Retinal pigment epithelial cell (primary cell): Measurements from ENCODE around the gene ABCC2.
"Not testable (repeated sequence)": the region's sequence is repeated elsewhere in the genome, so short reads cannot be mapped to it uniquely, and the experiment has no call there.

ENCODE experiments used
- DNase-seq: peaks from one replicate; pipeline ENCODE4 v3.0.0-alpha.2; 2010; ENCODE audit warnings: low read depth
- H3K4me3 ChIP-seq: 2 replicates; pipeline ENCODE4 v1.5.1; 2011; ENCODE audit warnings: mild to moderate bottlenecking, low read length, control low read depth, moderate library complexity
- TF ChIP-seq, protein P1 (sequence below): conservative IDR thresholded peaks from 2 replicates; pipeline ENCODE4 v1.5.1; 2011; ENCODE audit warnings: low read depth, low read length, control low read depth, inconsistent platforms

The ABCC2 gene

DNA sequence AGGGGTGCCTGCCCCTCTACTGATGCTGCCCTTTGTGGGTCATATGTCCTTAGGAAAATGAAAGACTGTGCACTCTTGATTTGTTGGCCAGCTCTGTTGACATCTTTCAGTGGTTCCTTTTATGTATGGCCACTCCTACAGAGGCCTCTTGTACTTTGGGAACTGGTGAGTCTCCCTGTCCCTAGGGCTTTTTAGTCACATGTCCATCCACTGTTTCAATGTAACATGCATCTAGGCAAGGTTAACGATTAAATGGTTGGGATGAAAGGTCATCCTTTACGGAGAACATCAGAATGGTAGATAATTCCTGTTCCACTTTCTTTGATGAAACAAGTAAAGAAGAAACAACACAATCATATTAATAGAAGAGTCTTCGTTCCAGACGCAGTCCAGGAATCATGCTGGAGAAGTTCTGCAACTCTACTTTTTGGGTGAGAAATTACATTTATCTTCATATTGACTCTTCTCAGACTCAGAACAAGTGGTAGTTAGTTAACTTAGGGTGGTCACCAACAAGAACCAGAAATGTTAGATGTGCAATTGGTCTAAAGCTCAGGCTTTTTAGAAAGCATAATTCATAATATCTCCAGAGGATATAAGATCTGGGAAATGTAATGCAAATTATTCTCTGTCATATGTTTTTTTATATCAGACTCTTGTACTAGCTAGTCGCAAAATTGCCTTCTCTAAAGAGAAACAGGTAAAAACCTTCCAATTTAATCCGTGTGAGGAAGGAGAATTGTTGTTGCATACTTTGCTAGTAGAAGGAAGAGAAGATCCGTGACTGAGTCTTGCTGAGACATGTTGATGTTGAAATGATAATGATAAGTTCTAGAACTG is at the start of gene ABCC2:
Gene ABCC2 (plus strand): TSS at position 194 of the 840 bp plus-strand sequence. CDS start 205 bp downstream, at position 399.
- TF ChIP-seq, protein P1, sequence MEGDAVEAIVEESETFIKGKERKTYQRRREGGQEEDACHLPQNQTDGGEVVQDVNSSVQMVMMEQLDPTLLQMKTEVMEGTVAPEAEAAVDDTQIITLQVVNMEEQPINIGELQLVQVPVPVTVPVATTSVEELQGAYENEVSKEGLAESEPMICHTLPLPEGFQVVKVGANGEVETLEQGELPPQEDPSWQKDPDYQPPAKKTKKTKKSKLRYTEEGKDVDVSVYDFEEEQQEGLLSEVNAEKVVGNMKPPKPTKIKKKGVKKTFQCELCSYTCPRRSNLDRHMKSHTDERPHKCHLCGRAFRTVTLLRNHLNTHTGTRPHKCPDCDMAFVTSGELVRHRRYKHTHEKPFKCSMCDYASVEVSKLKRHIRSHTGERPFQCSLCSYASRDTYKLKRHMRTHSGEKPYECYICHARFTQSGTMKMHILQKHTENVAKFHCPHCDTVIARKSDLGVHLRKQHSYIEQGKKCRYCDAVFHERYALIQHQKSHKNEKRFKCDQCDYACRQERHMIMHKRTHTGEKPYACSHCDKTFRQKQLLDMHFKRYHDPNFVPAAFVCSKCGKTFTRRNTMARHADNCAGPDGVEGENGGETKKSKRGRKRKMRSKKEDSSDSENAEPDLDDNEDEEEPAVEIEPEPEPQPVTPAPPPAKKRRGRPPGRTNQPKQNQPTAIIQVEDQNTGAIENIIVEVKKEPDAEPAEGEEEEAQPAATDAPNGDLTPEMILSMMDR = no peak
- DNase-seq = no peak
- H3K4me3 ChIP-seq = no peak within 1 kb of the TSS

DNA sequence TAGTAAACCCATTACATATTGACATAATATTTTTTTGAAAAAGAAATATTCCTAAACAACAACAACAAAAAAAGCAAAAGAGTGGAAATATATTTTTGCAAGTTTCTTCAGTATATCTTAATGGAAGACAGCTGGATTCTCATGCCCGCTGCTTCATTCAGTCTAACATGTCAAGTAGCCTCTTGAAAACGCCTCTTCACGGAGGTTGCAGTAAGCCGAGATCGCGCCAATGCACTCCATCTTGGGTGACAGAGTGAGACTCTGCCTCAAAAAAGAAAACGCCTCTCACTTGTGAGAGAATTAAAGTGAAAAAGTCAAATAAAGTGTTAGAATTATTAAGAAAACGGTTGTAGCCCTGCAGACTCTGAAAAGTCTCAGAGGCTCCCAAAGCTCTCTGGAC is 49.1 kb upstream of the ABCC2 start:
- TF ChIP-seq, protein P1 = no peak
- no peak overlapping the region for H3K4me3 ChIP-seq
- no peak for DNase-seq

DNA sequence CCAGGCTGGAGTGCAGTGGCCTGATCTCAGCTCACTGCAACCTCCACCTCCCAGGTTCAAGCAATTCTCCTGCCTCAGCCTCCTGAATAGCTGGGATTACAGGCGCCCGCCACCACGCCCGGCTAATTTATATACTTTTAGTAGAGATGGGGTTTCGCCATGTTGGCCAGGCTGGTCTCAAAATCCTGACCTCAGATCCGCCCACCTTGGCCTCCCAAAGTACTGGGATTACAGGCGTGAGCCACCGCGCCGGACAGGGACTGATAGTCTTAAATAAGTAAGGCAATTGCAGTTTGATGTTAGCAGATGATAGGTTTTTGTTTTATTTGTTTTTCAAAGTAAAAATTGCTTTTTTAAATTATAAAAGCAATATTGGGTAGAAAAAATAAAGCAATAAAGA is 48.3 kb upstream of the ABCC2 start:
- H3K4me3 ChIP-seq, DNase-seq: not testable (repeated sequence)

DNA sequence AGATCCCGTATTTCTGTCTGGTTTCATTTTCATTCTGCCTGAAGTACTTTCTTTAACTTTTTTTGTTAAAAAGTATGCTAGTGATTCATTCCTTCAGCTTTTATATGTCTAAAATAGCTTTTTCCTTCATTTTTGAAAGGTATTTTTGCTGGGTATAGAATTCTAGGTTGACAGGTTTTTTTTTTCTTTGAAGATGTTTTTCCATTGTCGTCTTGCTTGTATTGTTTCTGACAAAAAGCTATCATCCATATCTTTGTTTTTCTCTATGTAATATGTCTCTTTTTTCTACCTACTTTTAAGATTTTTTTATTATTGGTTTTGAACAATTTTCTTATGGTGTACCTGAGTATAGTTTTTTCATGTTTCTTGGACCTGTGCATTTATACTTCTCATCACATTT is 42.2 kb upstream of the ABCC2 start:
- TF ChIP-seq, protein P1 = no peak
- DNase-seq = no peak
- no peak overlapping the region for H3K4me3 ChIP-seq

DNA sequence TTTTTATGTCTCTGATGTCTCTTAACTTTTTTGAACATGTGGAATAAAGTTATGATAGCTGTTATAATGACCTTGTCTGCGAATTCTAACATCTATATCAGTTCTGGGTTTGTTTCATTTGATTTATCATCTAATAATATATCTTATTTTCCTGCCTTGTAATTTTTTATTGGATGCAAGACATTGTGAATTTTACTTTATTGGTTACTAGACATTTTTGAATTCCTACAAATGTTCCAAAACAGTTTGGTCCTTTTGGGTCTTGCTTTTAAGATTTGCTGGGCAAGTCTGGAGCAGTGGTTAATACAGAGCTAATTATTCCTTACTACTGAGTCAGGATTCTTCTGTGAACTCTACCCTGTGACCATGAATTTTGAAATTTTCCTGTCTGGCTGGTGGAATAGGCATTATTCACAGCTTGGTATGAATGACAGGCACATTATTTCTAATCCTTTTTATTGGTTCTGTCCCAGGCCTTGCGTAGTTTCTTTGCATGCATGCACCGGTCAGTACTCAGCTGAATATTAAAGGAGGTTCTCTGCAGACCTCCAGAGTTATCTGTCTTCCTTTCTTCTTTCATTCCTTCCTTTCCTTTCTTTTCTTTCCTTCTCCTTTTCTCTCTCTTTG is 41.4 kb upstream of the ABCC2 start:
- H3K4me3 ChIP-seq = no peak overlapping the region
- TF ChIP-seq, protein P1 = no peak
- no peak for DNase-seq

DNA sequence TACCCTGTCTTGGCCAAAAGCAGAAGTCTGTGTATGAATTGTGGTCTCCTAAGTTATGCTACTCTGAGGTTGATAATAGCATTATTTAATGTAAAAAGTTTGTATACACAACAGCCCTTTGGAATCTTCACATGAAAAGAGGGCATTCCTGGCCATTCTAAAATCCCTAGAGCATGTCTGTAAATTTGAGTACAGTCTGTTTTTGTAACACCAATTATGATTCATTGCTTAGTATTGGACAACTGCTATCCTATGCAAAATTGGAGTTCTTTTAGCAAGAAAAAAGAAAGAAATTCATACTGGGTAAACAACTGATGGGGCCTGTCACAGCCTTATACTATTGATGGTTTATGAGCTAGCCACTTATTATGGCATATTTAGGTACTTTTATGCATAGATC is 40.2 kb upstream of the ABCC2 start:
- no peak overlapping the region for H3K4me3 ChIP-seq
- TF ChIP-seq, protein P1 = no peak
- DNase-seq = no peak

DNA sequence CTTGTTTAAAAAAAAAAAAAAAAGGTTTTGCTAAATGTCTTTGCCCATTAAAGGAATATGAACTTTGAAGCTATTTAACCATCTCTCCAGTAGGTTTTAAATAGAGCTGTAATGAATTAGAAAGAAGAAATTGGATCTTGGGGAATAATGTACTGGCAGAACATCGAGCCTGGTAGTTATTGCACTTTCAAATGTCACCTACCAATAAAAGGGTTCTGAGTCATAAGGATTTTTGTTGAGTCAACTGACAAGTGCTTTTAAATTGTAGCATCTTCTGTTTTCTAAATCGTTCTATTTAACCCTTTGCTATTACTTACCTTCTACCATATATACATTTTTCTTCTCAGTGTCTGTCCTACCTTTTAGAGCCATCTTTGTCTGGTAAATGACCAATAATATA is 39.7 kb upstream of the ABCC2 start:
- H3K4me3 ChIP-seq = no peak overlapping the region
- TF ChIP-seq, protein P1 = no peak
- no peak for DNase-seq
